Stimulated activated CD8-positive, alpha-beta memory T cell treated with anti-CD3 and anti-CD28 coated beads, Interleukin-4, amount 100 ng/mL, for 4 hours (primary cell): ENCODE results near the gene CAMP.
"Not testable (repeated sequence)": the region's sequence is repeated elsewhere in the genome, so short reads cannot be mapped to it uniquely, and the experiment has no call there.

ENCODE experiments used
- DNase-seq, 2 donors: peaks; one replicate each; pipeline ENCODE4 v3.0.0-alpha.2; 2020; ENCODE audit warnings: low read depth in 2 of 2, low spot score in 1 of 2

The CAMP gene, protein sequence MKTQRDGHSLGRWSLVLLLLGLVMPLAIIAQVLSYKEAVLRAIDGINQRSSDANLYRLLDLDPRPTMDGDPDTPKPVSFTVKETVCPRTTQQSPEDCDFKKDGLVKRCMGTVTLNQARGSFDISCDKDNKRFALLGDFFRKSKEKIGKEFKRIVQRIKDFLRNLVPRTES

GRCh38 chr3:48222616-48223513, at the start of gene CAMP:
TSS of gene CAMP (plus strand) at chr3:48223495. CDS start at chr3:48223512, 17 bp downstream.
- DNase-seq, result no peak

GRCh38 chr3:48178072-48178471, 45.2 kb upstream of the CAMP start:
- no peak for DNase-seq

DNA sequence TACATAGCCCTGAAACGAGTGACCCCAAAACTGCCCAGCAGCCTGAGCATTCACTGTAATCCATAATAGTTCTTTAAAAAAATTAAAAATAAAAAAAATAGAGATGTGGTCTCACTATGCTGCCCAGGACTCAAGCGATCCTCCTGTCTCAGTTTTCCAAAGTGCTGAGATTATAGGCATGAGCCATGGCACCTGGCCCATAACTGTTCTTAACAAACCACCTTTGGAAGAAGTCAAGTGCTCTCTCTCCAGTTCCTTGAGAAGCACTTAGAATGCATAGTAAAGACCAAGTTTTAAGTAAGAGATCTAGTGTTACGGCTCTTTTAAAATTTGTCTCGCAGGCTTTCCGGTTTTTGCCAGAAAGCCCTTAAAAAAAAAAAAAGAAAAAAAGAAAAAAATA, 43.3 kb upstream of the CAMP start:
- no peak for DNase-seq

DNA sequence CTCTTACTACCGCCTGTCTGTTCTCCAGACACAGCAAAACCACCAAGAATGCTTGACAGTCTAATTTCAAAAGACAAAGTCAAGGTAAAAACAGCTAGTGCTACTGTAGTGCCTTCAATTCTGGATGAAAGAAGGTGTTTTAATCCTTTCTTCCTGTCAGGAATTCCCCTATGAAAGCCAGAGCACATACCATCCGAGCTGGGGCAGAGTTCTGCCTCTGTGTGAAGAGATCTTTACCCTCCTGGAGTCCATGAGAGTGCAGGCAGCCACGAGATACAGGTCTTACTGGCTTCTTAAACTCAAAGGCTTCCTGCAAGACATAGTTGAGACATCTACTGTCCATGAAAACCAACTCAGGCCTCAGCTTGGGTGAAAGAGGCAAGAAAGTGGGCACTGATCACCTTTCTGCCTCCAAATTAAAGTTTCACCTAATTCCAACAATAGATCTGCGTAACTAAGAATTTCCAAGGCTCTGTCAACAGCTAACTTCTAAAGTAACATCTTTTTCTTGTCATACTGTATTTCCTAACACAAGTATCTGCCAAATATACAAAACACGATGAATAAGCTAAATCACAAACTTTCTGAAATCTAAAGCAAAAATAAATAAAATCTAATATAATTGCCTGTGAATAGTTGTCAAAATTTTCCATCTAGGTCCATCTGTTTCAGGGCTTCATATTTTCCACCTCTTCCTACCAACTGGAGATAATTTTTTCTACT, 42.6 kb upstream of the CAMP start:
- no peak for DNase-seq

DNA sequence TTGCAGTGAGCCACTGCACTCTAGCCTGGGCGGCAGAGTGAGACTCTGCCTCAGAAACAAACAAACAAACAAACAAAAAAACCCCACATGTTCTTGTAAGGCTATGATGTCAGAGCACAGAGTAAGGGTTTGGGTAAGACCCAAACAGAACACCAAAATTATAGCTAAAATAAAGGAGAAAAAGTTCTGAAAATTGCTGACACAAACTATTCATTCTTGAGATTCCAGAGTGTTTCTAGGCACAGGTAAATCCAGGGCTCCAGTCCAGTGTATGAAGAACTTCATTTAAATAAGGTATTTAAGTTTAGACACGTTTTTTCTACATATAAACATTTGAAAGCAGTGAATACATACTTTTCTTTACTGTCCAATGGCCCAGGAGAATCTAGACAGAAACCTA, 39.0 kb upstream of the CAMP start:
- no peak for DNase-seq

- DNase-seq, result no peak
These were observed 38.2 kb upstream of the CAMP start for GRCh38 chr3:48185129-48185528.

DNA sequence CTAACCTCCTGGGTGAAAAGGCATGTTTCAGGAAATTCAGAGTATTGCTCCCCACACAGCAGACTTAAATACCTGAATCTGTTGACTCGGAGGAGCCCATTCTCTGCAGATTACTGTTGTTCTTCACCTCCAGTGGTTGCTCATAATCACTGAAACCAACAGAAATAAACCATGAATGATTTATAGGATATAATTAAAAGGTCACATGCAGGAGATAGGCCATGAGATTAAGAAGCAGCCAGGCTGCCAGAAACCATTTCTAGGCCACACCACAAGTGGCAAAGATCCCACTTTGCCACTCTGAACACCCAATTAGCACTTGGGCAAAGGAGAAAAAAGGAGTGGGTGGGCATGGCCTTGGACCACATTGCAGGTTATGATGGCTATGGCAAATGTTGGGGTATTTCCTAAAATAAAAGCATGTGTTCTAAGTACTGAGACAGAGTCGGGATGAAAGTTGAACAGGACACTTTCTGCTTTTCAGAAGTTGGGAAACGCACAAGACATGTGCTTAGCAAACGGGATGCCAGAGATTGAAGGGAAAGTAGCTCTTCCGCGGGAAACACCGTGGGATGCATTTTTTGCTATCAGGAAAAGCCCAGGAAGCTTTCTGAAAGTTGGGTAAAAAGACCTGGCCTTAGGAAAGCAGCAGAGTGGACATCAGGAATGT, 36.5 kb upstream of the CAMP start:
- DNase-seq, result no peak

GRCh38 chr3:48187301-48187578, 36.1 kb upstream of the CAMP start:
- DNase-seq, result no peak

DNA sequence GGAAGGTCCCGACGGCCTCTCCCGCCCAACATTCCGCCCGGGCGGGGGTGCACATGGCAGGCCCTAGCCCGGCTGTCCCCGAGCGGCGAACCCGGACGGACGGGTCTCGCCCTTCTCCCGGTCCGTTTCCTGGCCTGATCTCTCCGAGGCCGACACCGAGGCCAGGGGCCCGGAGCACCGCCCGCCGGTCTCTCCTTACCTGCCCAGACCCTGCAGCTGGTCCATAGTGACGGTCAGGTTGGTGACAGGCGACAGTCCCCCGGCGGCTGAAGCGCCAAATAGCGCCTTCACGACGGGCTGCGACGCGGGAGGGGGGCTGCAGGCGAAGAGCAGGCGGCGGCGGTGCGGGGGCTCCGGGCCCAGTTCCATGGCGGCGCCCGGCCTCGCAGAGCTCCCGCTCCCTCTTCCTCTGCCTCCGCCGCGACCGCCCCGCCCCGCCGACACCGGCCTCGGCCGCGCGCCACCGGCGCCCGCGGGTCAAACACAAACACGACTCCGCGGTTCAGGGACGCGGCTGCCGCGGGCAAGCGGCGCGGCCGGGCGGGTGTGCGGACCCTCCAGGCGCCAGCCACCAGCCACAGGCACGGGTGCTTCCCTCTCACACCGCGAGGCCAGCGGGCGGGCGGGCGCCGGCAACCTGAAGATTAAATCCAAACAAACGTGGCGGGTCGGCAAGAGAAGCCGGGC, 35.6 kb upstream of the CAMP start:
- no peak for DNase-seq

DNA sequence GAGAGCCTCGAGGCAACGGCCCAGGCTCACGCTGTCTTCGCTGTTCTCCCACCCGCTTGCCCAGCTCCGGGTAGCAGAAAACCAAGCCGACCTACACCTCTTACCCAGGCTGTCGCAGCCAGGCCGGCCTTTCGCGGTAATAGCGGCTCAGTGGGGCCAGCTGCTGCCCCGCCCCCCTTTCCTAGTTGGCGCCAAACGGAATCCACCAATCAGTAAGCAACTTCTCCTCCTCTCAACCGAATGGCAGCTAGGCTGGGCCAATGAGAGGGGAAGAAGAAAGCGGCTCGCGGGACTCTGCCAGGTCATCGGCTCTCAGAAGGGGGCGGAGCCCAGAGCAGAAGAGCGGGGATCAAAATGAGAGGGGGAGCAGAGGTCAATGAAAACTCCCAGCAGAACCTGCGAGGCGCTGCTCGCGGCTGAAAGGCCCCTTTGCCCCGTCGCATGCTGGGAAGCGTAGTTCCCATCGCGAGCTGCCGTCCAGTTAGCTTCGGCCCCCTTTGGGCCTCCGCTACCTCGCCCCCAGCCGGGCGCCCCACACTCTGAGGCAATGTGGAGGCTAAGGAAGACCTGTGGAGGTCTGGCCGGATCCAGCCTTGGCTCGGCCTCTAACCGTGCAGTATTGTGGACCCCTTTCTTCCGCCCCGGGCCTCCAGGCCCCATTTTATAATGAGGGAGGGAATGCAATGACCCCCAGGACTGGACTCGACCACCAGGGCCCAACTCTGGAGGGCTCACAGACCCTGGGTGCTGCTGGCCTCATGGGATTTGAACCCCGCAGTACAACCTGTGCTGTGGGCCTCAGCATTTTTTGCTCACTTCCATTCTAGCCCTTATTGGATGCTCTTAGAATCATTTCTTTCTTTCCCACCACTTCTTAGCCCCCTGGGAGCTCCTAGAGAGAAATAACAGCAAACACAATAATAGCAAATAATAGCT, 34.8 kb upstream of the CAMP start, which contains the start of gene CDC25A:
Gene CDC25A (minus strand): TSS at position 152 of the 936 bp plus-strand sequence. CDS start 470 bp downstream, outside the sequence.
- DNase-seq, result peak; percentile 79 to 90

GRCh38 chr3:48189321-48189720, 34.0 kb upstream of the CAMP start:
- DNase-seq, result no peak

DNA sequence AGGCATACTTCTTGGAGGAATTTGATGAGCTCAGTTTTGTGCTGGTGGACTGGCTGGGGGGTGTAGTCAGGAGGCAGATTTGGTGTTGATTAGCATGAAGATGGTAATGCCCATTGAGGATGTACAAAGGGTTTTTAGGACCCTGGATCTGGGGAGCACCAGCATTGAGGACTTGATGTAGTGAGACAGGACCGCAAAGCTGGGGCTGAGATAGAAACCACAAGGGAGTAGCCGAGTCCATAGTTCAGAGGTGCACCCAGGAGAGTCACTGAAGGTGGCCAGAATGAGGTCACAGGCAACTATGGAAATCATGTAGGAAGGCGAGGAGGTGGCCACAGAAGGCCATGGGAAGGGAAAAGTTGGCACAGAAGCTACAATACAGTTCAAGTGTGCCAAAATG, 32.4 kb upstream of the CAMP start:
- DNase-seq, result no peak

- DNase-seq, result no peak
These were observed 28.7 kb upstream of the CAMP start for GRCh38 chr3:48194446-48195071.

GRCh38 chr3:48196611-48197010, 26.7 kb upstream of the CAMP start:
- DNase-seq, result no peak

DNA sequence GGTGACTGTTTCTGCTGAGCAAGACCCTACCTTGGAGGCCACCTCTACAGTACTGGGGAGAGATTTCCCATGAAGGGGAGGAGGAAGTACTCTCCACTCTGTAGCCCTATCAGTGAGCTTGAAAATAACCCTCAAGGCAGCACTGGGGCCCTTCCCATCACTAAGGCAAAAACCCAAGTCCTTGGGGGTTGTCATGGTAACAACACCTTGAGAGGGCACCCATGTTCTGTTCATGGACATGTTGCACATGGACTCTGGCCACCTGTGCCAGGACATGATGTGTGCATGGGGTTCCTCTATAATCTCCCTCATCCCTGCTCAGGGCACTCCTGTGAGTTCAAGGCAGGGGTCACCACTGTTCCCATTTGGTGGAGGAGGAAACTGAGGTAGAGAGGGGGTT, 24.2 kb upstream of the CAMP start:
- no peak for DNase-seq

- DNase-seq, result no peak
These were observed 20.7 kb upstream of the CAMP start for GRCh38 chr3:48202632-48203031.

DNA sequence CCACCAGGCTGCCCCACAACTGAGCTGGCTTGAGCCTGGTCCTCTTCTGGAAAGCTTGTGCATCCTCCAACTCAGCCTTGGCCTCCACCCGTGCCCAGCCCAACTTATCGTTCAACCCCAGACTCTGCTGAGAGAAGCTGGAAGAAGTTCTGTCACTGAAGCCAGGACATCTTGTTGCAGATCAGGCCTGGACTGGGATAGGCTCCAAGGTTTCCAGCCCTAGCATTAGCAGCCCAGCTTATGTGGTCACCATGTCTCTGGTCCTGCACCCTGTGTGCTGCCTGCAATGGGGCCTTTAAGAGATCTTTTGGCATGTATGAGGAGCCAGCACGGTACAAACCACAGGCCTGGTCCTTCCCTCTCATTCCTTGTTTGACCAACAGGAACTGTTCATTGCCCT, 15.2 kb upstream of the CAMP start:
- no peak for DNase-seq

DNA sequence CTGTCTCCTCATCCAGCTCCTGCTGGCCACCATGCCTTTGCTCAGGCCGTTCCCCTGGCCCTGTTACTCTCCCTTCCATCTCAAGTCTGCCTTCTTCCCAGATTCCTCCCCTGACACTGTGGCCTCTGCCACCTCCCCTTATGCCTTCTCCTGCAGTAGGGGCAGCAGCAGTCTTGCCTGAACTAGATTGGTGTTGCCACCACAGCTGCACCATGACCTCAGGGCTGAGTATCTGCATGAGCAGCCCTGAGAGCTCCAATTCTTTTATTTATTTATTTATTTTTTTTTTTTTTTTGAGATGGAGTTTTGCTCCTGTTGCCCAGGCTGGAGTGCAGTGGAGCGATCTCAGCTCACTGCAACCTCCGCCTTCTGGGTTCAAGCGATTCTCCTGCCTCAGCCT, 13.8 kb upstream of the CAMP start:
- no peak for DNase-seq

DNA sequence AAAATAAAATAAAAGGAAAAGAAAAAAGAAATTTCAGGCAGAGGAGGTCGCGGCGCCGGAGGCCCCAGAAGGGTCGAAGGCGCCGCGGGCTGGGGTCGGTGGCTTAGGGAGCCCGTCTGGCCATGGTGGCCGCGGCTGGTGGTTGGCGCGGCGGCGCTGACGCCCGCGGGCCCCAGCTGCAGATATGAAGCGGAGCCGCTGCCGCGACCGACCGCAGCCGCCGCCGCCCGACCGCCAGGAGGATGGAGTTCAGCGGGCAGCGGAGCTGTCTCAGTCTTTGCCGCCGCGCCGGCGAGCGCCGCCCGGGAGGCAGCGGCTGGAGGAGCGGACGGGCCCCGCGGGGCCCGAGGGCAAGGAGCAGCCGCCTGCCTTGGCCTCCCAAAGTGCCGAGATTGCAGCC, 12.8 kb upstream of the CAMP start:
- DNase-seq, result not testable (repeated sequence)
